ENCODE results near the gene KLHL22.
"Not testable (repeated sequence)": the region's sequence is repeated elsewhere in the genome, so short reads cannot be mapped to it uniquely, and the experiment has no call there.

KLHL22 gene, protein sequence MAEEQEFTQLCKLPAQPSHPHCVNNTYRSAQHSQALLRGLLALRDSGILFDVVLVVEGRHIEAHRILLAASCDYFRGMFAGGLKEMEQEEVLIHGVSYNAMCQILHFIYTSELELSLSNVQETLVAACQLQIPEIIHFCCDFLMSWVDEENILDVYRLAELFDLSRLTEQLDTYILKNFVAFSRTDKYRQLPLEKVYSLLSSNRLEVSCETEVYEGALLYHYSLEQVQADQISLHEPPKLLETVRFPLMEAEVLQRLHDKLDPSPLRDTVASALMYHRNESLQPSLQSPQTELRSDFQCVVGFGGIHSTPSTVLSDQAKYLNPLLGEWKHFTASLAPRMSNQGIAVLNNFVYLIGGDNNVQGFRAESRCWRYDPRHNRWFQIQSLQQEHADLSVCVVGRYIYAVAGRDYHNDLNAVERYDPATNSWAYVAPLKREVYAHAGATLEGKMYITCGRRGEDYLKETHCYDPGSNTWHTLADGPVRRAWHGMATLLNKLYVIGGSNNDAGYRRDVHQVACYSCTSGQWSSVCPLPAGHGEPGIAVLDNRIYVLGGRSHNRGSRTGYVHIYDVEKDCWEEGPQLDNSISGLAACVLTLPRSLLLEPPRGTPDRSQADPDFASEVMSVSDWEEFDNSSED

GRCh38 chr22:20494978-20495860 lies at the start of gene KLHL22:
Gene KLHL22 (minus strand): TSS chr22:20495795. CDS start chr22:20489211, 6,584 bp downstream.
- DNase-seq (ENCODE audit: low read depth in 2 of 2), result no peak

GRCh38 chr22:20545318-20545634 lies 49.7 kb upstream of the KLHL22 start:
- not testable (repeated sequence) for DNase-seq (ENCODE audit: low read depth in 2 of 2)

- DNase-seq (ENCODE audit: low read depth in 2 of 2), result no peak
These were observed 47.1 kb upstream of the KLHL22 start for GRCh38 chr22:20542736-20543135.

- no peak for DNase-seq (ENCODE audit: low read depth in 2 of 2)
These were observed 46.5 kb upstream of the KLHL22 start for GRCh38 chr22:20542055-20542454.

DNA sequence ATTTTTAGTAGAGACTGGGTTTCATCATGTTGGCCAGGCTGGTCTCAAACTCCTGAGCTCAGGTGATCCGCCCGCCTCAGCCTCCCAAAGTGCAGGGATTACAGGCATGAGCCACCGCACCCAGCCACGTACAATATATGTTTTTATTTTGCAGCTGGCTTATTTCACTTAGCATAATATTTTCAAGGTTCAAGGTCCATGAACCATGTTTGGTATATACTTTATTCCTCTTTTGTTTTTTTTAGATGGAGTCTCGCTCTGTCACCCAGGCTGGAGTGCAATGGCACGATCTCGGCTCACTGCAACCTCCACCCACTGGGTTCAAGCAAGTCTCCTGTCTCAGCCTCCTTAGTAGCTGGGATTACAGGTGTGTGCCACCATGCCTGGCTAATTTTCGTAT lies 43.3 kb upstream of the KLHL22 start:
- not testable (repeated sequence) for DNase-seq (ENCODE audit: low read depth in 2 of 2)

GRCh38 chr22:20537983-20538382 lies 42.4 kb upstream of the KLHL22 start:
- DNase-seq (ENCODE audit: low read depth in 2 of 2), result no peak

DNA sequence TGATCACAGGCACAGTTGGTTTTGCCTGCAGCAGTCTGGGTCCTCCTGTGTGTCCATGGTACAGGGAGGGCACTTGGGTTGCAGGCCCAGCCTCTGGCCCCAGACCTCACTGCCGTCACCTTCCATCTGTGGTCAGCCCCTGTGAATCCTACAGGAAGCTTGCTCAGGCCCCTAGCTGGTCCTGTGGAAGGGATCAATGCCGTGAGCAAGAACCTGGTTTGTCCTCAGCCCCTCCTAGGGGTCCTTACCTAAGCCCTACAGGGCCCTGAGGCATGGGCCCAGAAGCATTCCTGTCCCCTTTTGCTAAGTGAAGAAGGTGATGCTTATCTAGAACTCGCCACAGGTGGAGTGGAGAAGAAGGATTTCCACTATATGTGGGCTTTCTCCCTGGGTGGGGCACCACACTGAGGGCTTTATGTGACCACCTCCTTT lies 41.7 kb upstream of the KLHL22 start:
- DNase-seq (ENCODE audit: low read depth in 2 of 2), result no peak

DNA sequence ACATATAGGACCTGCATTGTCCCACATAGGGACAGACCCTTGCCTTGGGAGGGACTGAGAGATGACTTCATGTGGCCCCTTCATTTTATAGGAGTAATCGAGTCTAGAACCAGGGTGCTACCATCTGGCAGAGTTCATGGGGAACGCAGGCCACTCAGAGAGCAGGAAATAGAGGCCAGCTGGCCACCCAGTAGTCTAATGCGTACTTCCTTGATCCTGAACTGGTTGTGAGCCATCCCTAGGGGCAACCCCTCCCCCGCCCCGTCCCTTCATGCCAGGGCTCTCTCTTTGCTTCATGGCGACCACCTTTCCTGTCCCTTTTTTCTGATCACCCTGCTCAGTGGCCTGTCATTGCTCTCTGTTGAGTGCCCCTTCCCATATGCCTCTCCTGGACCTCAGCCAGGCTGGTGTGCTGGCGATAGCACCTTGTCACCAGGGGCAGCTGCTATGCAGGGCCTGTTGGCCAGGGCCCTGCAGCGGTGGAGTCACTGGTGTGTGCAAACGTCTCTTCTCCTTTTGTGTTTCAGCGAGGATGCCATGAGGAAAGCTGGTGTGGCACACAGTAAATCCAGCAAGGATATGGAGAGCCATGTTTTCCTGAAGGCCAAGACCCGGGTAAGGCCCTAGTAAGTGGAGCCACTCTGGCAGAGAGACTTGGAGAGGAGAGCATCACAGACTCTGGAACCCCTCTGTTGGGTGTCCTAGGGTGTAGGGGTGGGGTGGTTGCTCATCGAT lies 41.2 kb upstream of the KLHL22 start:
- no peak for DNase-seq (ENCODE audit: low read depth in 2 of 2)

DNA sequence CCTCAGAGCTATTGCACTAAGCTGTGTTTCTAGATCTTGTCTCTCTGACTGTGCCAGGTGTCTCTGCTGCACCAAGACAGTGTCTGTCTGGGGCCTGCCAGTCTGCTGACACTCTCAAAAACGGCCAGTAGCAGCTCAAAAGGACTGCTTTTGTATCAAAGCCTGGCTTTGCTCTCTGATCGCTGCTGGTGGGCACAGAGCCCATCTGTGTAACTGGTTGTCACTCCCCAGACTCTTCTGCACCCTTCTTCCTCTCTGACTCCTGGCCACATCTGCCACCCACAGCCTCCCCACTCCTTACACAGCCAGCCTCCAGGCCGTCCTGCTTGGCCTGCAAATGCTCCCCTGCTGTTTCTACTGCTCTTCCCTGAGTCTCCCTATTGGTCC lies 38.3 kb upstream of the KLHL22 start:
- no peak for DNase-seq (ENCODE audit: low read depth in 2 of 2)

DNA sequence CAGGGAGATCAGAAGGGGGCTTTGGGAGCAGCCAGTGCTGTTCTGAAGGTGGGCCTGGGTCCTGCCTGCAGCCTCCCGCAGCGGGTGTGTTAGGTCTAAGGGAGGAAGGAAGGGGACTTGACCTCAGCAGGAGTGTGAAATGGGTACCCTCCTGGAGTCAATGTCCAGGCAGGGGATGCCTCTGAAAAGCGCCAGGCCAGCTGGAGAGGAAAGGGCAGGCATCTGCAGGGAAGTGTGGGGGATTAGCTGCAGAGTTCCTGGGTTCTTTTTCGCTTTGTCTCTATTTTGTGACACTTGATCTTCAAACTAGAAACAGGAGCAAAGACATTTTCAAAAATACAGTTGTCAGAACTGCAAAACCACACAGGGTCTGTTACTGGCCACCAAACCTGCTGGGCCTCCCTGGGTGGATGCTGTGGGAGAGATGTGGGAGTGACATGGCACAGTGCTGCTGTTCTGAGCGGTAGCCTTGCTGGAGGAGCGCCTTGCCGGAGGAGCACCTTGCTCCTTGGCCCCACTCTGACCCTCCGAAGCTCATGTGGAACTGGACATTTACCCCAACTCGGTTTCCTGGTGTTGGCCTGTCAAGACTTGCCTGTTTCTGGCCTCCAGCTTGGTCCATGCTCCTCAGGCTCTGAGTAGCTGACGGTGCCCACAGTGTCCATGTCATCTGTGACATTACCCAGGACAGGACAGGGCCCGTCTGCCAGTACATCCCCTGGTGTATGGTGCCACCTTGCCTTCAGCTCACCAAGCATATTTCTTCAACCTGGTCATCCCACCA lies 37.7 kb upstream of the KLHL22 start:
- DNase-seq (ENCODE audit: low read depth in 2 of 2), result no peak

DNA sequence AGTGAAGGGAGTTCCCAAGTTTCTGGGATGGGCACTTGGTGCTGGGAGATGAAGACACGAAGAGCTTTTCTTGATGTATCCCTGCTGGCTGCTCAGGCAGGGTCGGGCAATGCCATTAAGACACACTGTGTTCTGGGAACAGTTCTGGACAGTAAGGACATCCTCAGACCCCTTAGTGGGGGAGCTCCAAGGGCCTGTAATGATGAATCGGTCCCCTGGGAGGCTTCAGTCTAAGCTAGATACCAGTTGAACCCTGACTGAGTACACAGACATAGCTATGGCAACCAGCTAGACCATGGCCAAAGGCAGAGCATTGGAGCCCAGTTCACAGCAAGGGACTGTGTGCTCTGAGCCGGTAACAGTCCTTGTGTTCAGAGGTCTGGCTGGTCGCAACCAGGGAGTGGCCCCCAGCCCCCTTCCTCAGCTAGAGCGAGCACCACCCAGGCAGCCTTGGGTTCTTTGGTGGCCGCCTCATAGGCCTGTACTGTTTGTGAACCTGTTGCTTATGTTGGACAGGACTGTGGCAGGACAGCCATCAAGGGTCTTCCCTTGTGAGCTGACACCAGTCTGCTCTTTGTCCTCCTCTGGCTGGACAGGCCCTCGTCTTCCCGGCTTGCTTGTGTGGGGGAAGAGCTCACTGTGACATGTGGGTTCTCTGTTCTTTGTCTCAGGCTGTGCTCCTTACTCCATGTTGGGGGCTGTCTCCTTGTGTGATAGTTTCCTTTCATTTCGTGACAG lies 36.8 kb upstream of the KLHL22 start:
- DNase-seq (ENCODE audit: low read depth in 2 of 2), result no peak

DNA sequence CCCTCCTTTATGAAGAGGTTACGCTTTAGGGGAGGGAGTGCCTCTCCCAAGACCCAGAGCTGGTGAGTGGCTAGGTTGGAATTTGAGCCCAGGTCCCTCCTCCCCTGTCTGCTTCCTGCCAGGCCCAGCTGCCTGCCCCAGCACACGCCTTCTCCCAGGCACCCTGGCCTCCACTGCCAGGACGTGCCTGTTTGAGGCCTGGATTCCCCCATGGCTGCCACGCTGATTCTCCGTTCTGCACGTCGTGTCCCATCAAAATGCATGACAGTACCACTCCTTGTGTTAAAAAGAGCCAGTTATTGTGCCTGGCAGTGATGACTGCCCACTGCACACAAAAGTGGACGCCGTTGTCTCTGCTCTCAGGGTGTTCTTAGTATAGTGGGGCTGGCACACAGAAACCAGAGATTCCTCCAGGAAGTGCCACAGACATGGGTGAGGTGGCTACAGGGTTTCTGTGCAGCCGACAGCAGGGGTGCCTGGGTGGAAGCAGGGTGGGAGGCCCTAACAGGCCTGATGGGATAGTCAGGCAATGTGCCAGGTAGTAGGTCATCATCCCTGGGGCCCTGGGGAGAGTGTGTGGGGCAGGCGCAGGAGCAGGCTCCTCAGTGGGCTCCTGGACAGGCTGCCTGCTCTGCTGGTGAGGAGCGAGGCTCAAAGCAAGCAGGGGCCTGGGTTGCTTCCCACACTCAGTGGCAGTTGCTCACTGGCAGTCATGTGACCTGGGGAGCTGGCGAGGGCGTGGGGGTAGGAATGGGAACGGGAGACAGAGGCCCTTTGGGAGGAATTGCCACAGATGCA lies 36.0 kb upstream of the KLHL22 start:
- DNase-seq (ENCODE audit: low read depth in 2 of 2), result peak; percentile 48 to 55

GRCh38 chr22:20531154-20531403 lies 35.5 kb upstream of the KLHL22 start:
- DNase-seq (ENCODE audit: low read depth in 2 of 2), result no peak

DNA sequence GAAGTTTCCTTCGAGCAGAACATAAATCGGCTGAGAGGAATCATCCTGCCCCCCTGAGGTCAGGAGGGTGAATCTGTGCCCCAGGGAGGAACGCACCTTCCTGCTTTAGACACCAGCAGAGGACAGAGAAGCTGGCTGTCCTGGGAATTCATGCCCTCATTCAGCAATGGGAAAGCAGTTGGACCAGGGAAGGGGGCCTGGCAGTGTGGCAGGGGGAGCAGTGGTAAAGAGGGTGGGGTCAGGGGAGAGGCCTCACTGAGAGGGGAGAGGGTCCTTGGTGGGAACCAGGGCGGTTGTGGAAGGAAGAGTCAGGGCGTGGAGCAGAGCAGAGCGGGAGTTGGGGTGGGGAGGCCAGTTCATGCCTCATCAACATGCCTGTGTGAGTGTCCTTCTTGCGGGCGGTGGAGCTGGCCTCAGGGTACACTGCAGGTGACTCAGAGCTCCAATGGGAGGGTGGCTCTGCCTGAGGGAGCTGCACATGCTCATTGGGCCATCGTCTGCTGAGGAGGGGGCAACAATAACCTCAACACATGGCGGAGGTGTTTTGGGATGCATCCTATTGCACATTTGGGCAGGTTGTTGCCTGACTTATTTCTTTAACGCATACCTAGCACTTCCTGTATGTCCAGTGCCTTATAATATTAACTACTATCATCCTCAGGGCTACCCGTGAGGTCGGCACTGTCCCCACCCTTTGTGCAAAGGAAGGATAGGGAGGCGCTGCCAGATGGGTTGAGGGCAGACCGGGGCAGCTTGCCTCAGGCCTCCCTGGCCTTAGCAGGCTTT lies 35.0 kb upstream of the KLHL22 start:
- no peak for DNase-seq (ENCODE audit: low read depth in 2 of 2)

GRCh38 chr22:20528405-20528978 lies 32.9 kb upstream of the KLHL22 start:
- DNase-seq (ENCODE audit: low read depth in 2 of 2), result no peak

DNA sequence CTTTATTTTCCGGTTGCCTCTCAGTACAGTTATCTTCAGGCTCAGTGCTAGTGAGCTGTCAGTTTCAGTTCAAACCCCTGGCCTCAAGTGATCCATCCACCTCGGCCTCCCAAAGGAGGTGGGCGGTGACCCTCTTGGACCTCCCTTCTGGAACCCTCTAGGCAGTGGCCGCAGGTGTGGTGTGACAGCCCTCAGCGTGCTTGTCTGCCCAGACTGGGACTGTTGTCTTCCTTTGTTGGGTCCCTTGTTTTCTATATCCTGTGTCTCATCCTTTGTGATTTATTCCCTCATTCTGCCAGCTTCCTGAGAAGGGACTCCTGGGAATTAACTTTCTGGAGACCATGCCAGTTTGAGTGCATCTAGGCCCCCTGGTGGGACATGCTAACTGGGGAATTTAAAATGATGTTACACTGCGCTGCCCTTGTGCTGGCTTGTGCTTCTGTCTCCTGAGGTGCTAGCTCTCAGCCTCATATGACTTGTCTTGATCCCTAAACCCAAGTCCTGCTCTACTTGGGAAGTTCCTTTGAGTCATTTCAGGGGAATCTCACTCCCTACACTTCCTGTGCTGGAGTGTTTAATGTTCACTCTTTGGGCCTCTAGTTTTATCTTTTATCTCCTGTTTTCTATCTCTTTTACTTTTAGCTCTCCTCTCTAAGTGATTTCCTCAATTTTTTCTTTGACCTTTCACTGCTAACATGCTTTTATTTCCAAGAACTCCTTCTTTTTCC lies 31.2 kb upstream of the KLHL22 start:
- peak in 1 of 2 experiments; percentile 35 for DNase-seq (ENCODE audit: low read depth in 2 of 2)

DNA sequence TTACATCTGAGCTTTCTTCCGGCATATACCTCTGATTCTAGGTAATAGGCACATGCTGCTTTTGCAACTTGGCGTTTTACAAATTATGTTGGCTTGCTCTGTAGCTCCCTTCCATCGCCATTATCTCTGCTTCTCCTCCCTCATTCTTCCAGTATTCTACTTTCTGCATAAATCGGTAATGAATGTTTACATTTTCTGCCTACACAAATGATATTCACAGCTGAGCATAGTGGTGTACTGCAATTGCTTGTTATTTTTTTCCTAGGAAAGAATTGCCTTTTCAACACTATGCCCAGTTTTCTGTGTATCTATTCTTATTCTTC lies 30.7 kb upstream of the KLHL22 start:
- no peak for DNase-seq (ENCODE audit: low read depth in 2 of 2)

- no peak for DNase-seq (ENCODE audit: low read depth in 2 of 2)
These were observed 29.5 kb upstream of the KLHL22 start for GRCh38 chr22:20525048-20525447.
